ENCODE results near the gene RALGDS.
"Not testable (repeated sequence)": the region's sequence is repeated elsewhere in the genome, so short reads cannot be mapped to it uniquely, and the experiment has no call there.

The RALGDS gene

GRCh38 chr9:133071484-133072150, 49.4 kb downstream of the RALGDS start:
- CTCF ChIA-PET, result no interaction called here
- POLR2A ChIA-PET, result no interaction called here
- no peak for DNase-seq (ENCODE audit: extremely low spot score)
- no peak for TF ChIP-seq SP1 (IDR thresholded peaks at IDR 0.05)
- no peak for TF ChIP-seq CTBP1 (IDR thresholded peaks at IDR 0.05; ENCODE audit: borderline replicate concordance)
- no peak for TF ChIP-seq HDGF (IDR thresholded peaks at IDR 0.05; ENCODE audit: borderline replicate concordance)
- TF ChIP-seq ZNF384 (IDR thresholded peaks at IDR 0.05), result no peak
- TF ChIP-seq PKNOX1 (IDR thresholded peaks at IDR 0.05), result no peak
- TF ChIP-seq L3MBTL2 (conservative IDR thresholded peaks at IDR 0.05), result no peak
- no peak for TF ChIP-seq FOXM1 (IDR thresholded peaks at IDR 0.05; ENCODE audit: borderline replicate concordance)
- TF ChIP-seq NFRKB (IDR thresholded peaks at IDR 0.05), result no peak
- no peak for TF ChIP-seq SUZ12 (IDR thresholded peaks at IDR 0.05)
- no peak for TF ChIP-seq TARDBP (IDR thresholded peaks at IDR 0.05)
- no peak for TF ChIP-seq FOXK2 (IDR thresholded peaks at IDR 0.05)
- TF ChIP-seq FOXA1 (IDR thresholded peaks at IDR 0.05), result no peak
- TF ChIP-seq ELF4 (IDR thresholded peaks at IDR 0.05), result no peak

GRCh38 chr9:133070985-133071384, 50.1 kb downstream of the RALGDS start:
- POLR2A ChIA-PET; CTCF ChIA-PET; DNase-seq (ENCODE audit: extremely low spot score): not testable (repeated sequence)

- CTCF ChIA-PET; DNase-seq (ENCODE audit: extremely low spot score); POLR2A ChIA-PET: not testable (repeated sequence)
These were observed 50.5 kb downstream of the RALGDS start for GRCh38 chr9:133070500-133070961.

- DNase-seq (ENCODE audit: extremely low spot score); CTCF ChIA-PET: not testable (repeated sequence)
- POLR2A ChIA-PET, result interaction anchor here (0.6 kb wide), 1 partner anchor 12 kb away, joined by 3 read pairs; no protein-coding TSS in a partner anchor
These were observed 52.6 kb downstream of the RALGDS start for GRCh38 chr9:133068431-133068830.

- TF ChIP-seq FOXM1 (IDR thresholded peaks at IDR 0.05; ENCODE audit: borderline replicate concordance) (no peak), HDGF (IDR thresholded peaks at IDR 0.05; ENCODE audit: borderline replicate concordance) (no peak), LEF1 (IDR thresholded peaks at IDR 0.05; ENCODE audit: borderline replicate concordance) (no peak), ARNT (IDR thresholded peaks at IDR 0.05) (no peak)
- POLR2A ChIA-PET, result interaction anchor here (0.6 kb wide), 1 partner anchor 11 kb away, joined by 3 read pairs; no protein-coding TSS in a partner anchor
- DNase-seq (ENCODE audit: extremely low spot score), result no peak
- CTCF ChIA-PET, result no interaction called here
These were observed 53.2 kb downstream of the RALGDS start for GRCh38 chr9:133067813-133068212.

- ChIA-PET CTCF (no interaction called here), POLR2A (no interaction called here)
- TF ChIP-seq NFRKB (IDR thresholded peaks at IDR 0.05), result no peak
- no peak for TF ChIP-seq TARDBP (IDR thresholded peaks at IDR 0.05)
- TF ChIP-seq CTBP1 (IDR thresholded peaks at IDR 0.05; ENCODE audit: borderline replicate concordance), result no peak
- no peak for DNase-seq (ENCODE audit: extremely low spot score)
These were observed 54.0 kb downstream of the RALGDS start for GRCh38 chr9:133067006-133067405.

GRCh38 chr9:133066181-133066983, 54.7 kb downstream of the RALGDS start:
- POLR2A ChIA-PET, result no interaction called here
- no peak for DNase-seq (ENCODE audit: extremely low spot score)
- TF ChIP-seq L3MBTL2 (conservative IDR thresholded peaks at IDR 0.05) (no peak), ELF4 (IDR thresholded peaks at IDR 0.05) (no peak), FOXM1 (IDR thresholded peaks at IDR 0.05; ENCODE audit: borderline replicate concordance) (no peak), ZNF384 (IDR thresholded peaks at IDR 0.05) (no peak), SUZ12 (IDR thresholded peaks at IDR 0.05) (no peak), TARDBP (IDR thresholded peaks at IDR 0.05) (no peak), SP1 (IDR thresholded peaks at IDR 0.05) (no peak), NFRKB (IDR thresholded peaks at IDR 0.05) (no peak), CTBP1 (IDR thresholded peaks at IDR 0.05; ENCODE audit: borderline replicate concordance) (no peak), LEF1 (IDR thresholded peaks at IDR 0.05; ENCODE audit: borderline replicate concordance) (no peak), HDGF (IDR thresholded peaks at IDR 0.05; ENCODE audit: borderline replicate concordance) (no peak), PKNOX1 (IDR thresholded peaks at IDR 0.05) (no peak), FOXK2 (IDR thresholded peaks at IDR 0.05) (no peak), FOXA1 (IDR thresholded peaks at IDR 0.05) (no peak), ARNT (IDR thresholded peaks at IDR 0.05) (no peak), BHLHE40 (IDR thresholded peaks at IDR 0.05; ENCODE audit: borderline replicate concordance) (no peak)
- CTCF ChIA-PET, result interaction anchor here (1.2 kb wide), 1 partner anchor 10 kb away, joined by 4 read pairs; no protein-coding TSS in a partner anchor

GRCh38 chr9:133065070-133065388, 56.0 kb downstream of the RALGDS start:
- ChIA-PET POLR2A (no interaction called here), CTCF (interaction anchor here (1.2 kb wide), 1 partner anchor 12 kb away, joined by 4 read pairs; no protein-coding TSS in a partner anchor)
- no peak for DNase-seq (ENCODE audit: extremely low spot score)
- TF ChIP-seq PKNOX1 (IDR thresholded peaks at IDR 0.05) (no peak), ELF4 (IDR thresholded peaks at IDR 0.05) (no peak), FOXM1 (IDR thresholded peaks at IDR 0.05; ENCODE audit: borderline replicate concordance) (no peak), FOXA1 (IDR thresholded peaks at IDR 0.05) (no peak), L3MBTL2 (conservative IDR thresholded peaks at IDR 0.05) (no peak), BHLHE40 (IDR thresholded peaks at IDR 0.05; ENCODE audit: borderline replicate concordance) (no peak), LEF1 (IDR thresholded peaks at IDR 0.05; ENCODE audit: borderline replicate concordance) (no peak), FOXK2 (IDR thresholded peaks at IDR 0.05) (no peak), TARDBP (IDR thresholded peaks at IDR 0.05) (no peak), SUZ12 (IDR thresholded peaks at IDR 0.05) (no peak), ZNF384 (IDR thresholded peaks at IDR 0.05) (no peak), CTBP1 (IDR thresholded peaks at IDR 0.05; ENCODE audit: borderline replicate concordance) (no peak), HDGF (IDR thresholded peaks at IDR 0.05; ENCODE audit: borderline replicate concordance) (no peak)

All from HEK293T (cell line).